VCaP (cell line): Measurements from ENCODE around the gene INHBB.

Experiments
- H3K27ac ChIP-seq: fragments of 450-650 bp; 2 replicates; pipeline ENCODE4 v1.5.1; 2017
- TF ChIP-seq, protein P1 (sequence below): fragments of 450-650 bp; conservative IDR thresholded peaks from 2 replicates; pipeline ENCODE4 v1.5.1; 2017; ENCODE audit warnings: mild to moderate bottlenecking, moderate library complexity

INHBB gene

DNA sequence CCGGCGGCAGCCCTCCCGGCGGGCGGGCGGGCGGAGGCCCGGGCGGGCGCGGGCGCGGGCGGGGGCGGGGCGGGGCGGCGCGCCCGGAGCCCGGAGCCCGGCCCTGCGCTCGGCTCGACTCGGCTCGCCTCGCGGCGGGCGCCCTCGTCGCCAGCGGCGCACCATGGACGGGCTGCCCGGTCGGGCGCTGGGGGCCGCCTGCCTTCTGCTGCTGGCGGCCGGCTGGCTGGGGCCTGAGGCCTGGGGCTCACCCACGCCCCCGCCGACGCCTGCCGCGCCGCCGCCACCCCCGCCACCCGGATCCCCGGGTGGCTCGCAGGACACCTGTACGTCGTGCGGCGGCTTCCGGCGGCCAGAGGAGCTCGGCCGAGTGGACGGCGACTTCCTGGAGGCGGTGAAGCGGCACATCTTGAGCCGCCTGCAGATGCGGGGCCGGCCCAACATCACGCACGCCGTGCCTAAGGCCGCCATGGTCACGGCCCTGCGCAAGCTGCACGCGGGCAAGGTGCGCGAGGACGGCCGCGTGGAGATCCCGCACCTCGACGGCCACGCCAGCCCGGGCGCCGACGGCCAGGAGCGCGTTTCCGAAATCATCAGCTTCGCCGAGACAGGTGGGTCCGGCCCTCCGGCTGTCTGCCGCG is at the start of gene INHBB:
TSS of gene INHBB (plus strand) at position 111 of the 641 bp plus-strand sequence. CDS start at position 164, 53 bp downstream.
- TF ChIP-seq, protein P1, sequence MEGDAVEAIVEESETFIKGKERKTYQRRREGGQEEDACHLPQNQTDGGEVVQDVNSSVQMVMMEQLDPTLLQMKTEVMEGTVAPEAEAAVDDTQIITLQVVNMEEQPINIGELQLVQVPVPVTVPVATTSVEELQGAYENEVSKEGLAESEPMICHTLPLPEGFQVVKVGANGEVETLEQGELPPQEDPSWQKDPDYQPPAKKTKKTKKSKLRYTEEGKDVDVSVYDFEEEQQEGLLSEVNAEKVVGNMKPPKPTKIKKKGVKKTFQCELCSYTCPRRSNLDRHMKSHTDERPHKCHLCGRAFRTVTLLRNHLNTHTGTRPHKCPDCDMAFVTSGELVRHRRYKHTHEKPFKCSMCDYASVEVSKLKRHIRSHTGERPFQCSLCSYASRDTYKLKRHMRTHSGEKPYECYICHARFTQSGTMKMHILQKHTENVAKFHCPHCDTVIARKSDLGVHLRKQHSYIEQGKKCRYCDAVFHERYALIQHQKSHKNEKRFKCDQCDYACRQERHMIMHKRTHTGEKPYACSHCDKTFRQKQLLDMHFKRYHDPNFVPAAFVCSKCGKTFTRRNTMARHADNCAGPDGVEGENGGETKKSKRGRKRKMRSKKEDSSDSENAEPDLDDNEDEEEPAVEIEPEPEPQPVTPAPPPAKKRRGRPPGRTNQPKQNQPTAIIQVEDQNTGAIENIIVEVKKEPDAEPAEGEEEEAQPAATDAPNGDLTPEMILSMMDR, result no peak
- peak within 1 kb of the TSS; percentile 88 for H3K27ac ChIP-seq

DNA sequence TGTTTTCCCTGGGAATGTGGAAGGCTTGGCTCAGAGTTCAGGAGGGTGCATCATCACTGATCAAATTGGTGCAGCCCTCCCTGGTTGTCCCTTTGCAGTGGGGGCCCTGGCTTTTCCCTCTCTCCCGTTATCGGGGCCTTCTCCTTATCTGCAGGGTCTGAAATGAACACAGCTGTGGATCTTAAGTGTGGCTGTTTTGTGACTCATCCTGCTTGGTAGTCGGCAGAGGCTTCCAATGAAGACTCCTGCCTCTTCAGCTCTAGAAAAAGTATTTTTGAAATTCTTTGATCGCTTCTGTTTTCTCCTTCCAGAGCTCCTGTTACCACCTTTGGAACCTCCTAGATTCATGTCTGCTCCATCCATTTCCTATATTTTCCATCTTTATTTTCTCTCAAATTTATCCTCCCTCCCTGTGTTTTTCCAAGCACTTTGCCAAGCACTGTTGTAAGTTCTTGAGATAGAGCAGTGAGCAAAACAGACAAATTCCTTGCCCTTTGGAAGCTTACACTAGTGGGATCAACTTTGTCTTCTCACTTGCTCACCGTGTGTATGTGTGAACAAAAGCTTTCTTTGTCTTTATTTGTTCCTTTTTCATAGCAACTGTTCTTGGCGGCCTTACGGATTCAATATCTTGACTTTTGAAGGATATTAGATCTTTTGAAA is 47.6 kb upstream of the INHBB start:
- no peak overlapping the region for H3K27ac ChIP-seq
- TF ChIP-seq, protein P1, result no peak

DNA sequence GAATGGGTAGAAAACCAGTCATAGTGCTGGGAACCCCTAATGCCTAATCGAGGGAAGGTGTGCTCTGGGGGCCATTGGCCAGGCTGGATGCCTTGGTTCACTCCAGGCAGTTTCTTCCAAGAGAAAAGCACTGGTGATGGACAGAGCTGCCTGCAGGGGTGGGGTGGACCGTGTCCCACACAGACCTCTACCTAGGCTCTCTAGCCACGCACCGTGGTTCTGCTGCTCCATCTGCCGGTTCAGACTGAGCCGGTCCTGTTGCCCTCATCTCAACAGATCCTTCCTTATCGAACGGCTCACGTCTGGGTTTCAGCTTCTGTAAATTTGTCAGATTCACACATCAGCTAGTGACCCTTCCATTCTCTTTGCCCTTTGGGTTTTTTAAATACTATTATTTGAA is 46.9 kb upstream of the INHBB start:
- TF ChIP-seq, protein P1, result no peak
- no peak overlapping the region for H3K27ac ChIP-seq

DNA sequence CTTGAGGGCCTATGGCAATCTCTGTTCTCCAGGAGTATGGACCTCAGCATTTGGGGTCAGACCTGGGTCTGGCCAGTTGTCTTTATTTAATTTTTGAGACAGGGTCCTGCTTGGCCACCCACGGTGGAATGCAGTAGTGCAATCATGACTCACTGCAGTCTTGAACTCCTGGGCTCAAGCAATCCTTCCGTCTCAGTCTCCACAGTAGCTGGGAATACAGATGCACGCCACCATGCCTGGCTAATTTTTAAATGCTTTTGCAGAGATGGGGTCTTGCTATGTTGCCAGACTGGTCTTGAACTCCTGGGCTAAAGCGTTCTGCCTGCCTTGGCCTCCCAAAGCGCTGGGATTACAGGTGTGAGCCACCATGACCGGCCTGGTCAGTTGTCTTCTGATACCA is 46.4 kb upstream of the INHBB start:
- H3K27ac ChIP-seq, result no peak overlapping the region
- TF ChIP-seq, protein P1, result no peak

DNA sequence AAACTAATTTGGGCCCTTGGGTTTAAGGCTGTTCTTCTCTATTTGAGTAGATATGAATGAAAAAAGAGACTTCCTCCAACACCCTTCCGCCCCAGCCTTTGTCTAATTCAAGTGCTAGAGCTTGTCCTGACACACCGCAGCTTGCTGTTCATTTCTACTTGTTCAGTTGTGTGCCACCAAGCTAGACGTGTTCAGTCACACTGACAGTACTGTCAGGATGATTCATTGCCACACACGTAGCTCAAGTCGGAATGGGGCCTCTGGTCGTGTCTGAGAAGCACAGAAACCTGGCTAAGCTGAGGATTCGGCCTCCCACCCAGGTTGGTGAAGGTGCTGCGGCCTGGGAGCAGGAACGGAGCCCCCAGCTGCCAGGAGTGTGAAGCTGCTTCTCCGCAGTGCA is 45.6 kb upstream of the INHBB start:
- no peak overlapping the region for H3K27ac ChIP-seq
- TF ChIP-seq, protein P1, result no peak

DNA sequence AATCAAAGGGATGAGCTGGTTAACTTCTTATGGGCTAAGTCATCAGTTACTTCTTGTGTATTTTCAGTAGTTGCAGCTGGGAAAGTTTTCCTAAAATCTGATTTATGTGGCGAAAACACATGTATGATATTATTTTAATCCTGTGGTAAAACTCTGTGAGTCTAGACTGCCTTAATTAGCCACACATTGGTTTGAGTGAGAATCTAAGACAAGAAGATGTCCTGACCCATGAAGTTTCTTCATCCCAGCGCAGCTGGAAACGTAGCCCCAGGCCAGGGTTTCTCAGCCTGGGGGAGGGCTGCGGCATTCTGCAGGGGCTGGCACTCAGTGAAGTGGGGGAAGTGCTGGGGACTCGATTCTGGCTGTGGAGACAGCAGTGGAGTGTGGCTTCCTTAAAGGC is 44.7 kb upstream of the INHBB start:
- no peak overlapping the region for H3K27ac ChIP-seq
- TF ChIP-seq, protein P1, result no peak

DNA sequence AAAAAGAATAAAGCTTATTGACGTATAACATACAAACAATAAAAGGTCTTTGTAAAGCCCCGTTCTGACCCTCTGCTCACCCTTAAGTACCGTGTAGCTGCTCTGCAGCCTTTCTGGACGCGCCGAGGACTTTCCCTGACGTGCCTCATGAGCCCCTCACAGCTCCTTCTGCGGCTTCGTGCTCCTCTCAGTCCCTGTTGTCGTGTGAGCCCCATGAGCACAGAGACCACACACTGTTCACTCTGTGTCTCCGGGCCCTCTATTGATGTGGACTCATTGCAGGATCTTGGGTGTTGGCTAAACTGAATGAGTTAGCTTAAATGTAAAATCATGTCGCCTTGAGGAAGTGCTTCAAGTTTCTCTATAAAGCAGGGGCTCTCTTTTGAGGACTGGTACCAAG is 43.6 kb upstream of the INHBB start:
- TF ChIP-seq, protein P1, result no peak
- no peak overlapping the region for H3K27ac ChIP-seq
